WTC11 (cell line): ENCODE measurements around the gene LONP2. TPM values are rescaled to one million over a fixed set of nuclear protein-coding genes. Genes with fewer than 3 reads are reported as not detected.

ENCODE experiments used
- ATAC-seq: fragments of 200-7000 bp; cut with Tn5 transposase; 2 replicates; pipeline ENCODE4 v1.10.0; 2021; ENCODE audit warnings: mild to moderate bottlenecking, moderate library complexity
- CTCF ChIA-PET: fragments of 300-600 bp; sonication (Branson Sonifier 250); formaldehyde crosslinking; loops from one replicate; lab custom pipeline; 2021; ENCODE audit warnings: antibody characterized with exemption; lab: Charles Lee
- POLR2A ChIA-PET: fragments of 350-600 bp; sonication (Branson Sonifier 250); formaldehyde crosslinking; loops from one replicate; lab custom pipeline; 2021; ENCODE audit warnings: antibody characterized with exemption; lab: Charles Lee
- DNase-seq: peaks from one replicate; pipeline ENCODE4 v3.0.0; 2021; ENCODE audit warnings: low spot score
- H3K27ac Mint-ChIP-seq: 2 replicates; pipeline ENCODE4 v1.8.0; 2021; ENCODE audit warnings: mixed read lengths
- H3K27me3 Mint-ChIP-seq: 2 replicates; pipeline ENCODE4 v1.8.0; 2021; ENCODE audit warnings: low read depth, mild to moderate bottlenecking, moderate library complexity, mixed read lengths
- H3K36me3 Mint-ChIP-seq: 2 replicates; pipeline ENCODE4 v1.8.0; 2021; ENCODE audit warnings: mixed read lengths
- H3K4me1 Mint-ChIP-seq: 2 replicates; pipeline ENCODE4 v1.8.0; 2022; ENCODE audit warnings: mixed read lengths
- H3K4me3 Mint-ChIP-seq: 2 replicates; pipeline ENCODE4 v1.8.0; 2021; ENCODE audit warnings: mild to moderate bottlenecking, moderate library complexity, mixed read lengths
- H3K9me3 Mint-ChIP-seq: 2 replicates; pipeline ENCODE4 v1.8.0; 2021; ENCODE audit warnings: mixed read lengths
- ARID4B ChIP-seq: sonication (generic); formaldehyde crosslinking; IDR thresholded peaks from 2 replicates; pipeline ENCODE4 v1.8.0; 2023; ENCODE audit warnings: missing genetic modification reagents, mild to moderate bottlenecking, borderline replicate concordance
- CBFB ChIP-seq: sonication (generic); formaldehyde crosslinking; IDR thresholded peaks from 2 replicates; pipeline ENCODE4 v1.8.1; 2022; ENCODE audit warnings: mild to moderate bottlenecking, low read depth, missing genetic modification reagents
- CREM ChIP-seq: sonication (generic); formaldehyde crosslinking; IDR thresholded peaks from 2 replicates; pipeline ENCODE4 v1.8.1; 2022; ENCODE audit warnings: mild to moderate bottlenecking, missing genetic modification reagents, moderate library complexity
- EMX1 ChIP-seq: fragments of 250-450 bp; sonication (Bioruptor Pico); IDR thresholded peaks from 2 replicates; pipeline ENCODE4 v1.8.0; 2021; ENCODE audit warnings: mild to moderate bottlenecking
- ERG ChIP-seq: fragments of 250-450 bp; sonication (Bioruptor Pico); IDR thresholded peaks from 2 replicates; pipeline ENCODE4 v1.8.0; 2021; ENCODE audit warnings: mild to moderate bottlenecking
- FOXP4 ChIP-seq: sonication (generic); formaldehyde crosslinking; IDR thresholded peaks from 2 replicates; pipeline ENCODE4 v1.8.0; 2022; ENCODE audit warnings: mild to moderate bottlenecking, missing genetic modification reagents
- HMGA2 ChIP-seq: fragments of 250-450 bp; sonication (Bioruptor Pico); IDR thresholded peaks from 2 replicates; pipeline ENCODE4 v1.4.0; 2021; ENCODE audit warnings: mild to moderate bottlenecking, moderate library complexity
- IRF1 ChIP-seq: sonication (generic); formaldehyde crosslinking; IDR thresholded peaks from 2 replicates; pipeline ENCODE4 v1.8.0; 2023; ENCODE audit warnings: missing genetic modification reagents
- PREB ChIP-seq: sonication (generic); formaldehyde crosslinking; IDR thresholded peaks from 2 replicates; pipeline ENCODE4 v1.8.1; 2022; ENCODE audit warnings: mild to moderate bottlenecking, missing genetic modification reagents, moderate library complexity, borderline replicate concordance
- PRRX2 ChIP-seq: fragments of 250-450 bp; sonication (Bioruptor Pico); IDR thresholded peaks from 2 replicates; pipeline ENCODE4 v1.8.0; 2021; ENCODE audit warnings: mild to moderate bottlenecking
- RELA ChIP-seq: sonication (generic); formaldehyde crosslinking; IDR thresholded peaks from 2 replicates; pipeline ENCODE4 v1.8.1; 2022; ENCODE audit warnings: missing genetic modification reagents, mild to moderate bottlenecking, borderline replicate concordance
- RORB ChIP-seq: fragments of 250-450 bp; sonication (Bioruptor Pico); IDR thresholded peaks from 2 replicates; pipeline ENCODE4 v1.9.0; 2021; ENCODE audit warnings: mild to moderate bottlenecking
- ZBTB21 ChIP-seq: sonication (generic); formaldehyde crosslinking; IDR thresholded peaks from 2 replicates; pipeline ENCODE4 v1.8.1; 2023; ENCODE audit warnings: mild to moderate bottlenecking, missing genetic modification reagents, borderline replicate concordance
- ZNF138 ChIP-seq: sonication (generic); formaldehyde crosslinking; conservative IDR thresholded peaks from 2 replicates; pipeline ENCODE4 v1.8.1; 2022; ENCODE audit warnings: mild to moderate bottlenecking, moderate library complexity, missing genetic modification reagents
- ZNF317 ChIP-seq: sonication (generic); formaldehyde crosslinking; IDR thresholded peaks from 2 replicates; pipeline ENCODE4 v1.8.1; 2023; ENCODE audit warnings: low read depth, mild to moderate bottlenecking, moderate library complexity, missing genetic modification reagents, borderline replicate concordance
- ZNF423 ChIP-seq: fragments of 250-450 bp; sonication (Bioruptor Pico); IDR thresholded peaks from 2 replicates; pipeline ENCODE4 v2.1.2; 2022; ENCODE audit warnings: mild to moderate bottlenecking, moderate library complexity
- ZNF425 ChIP-seq: fragments of 250-450 bp; sonication (Bioruptor Pico); conservative IDR thresholded peaks from 2 replicates; pipeline ENCODE4 v1.9.0; 2021; ENCODE audit warnings: mild to moderate bottlenecking
- ZNF532 ChIP-seq: fragments of 250-450 bp; sonication (Bioruptor Pico); IDR thresholded peaks from 2 replicates; pipeline ENCODE4 v1.9.0; 2021; ENCODE audit warnings: mild to moderate bottlenecking, borderline replicate concordance
- ZNF671 ChIP-seq: fragments of 250-450 bp; sonication (Bioruptor Pico); IDR thresholded peaks from 2 replicates; pipeline ENCODE4 v1.8.0; 2021; ENCODE audit warnings: mild to moderate bottlenecking
- total RNA-seq: library from RNA; stranded (reverse); gene quantifications from 3 replicates; pipeline ENCODE4 v1.2.3, GENCODE V29; 2021

Gene LONP2
- total RNA-seq, 1 experiment from 2014 or later = 28.4 TPM

GRCh38 chr16:48277158-48277557 is 33.1 kb downstream of the LONP2 start:
- DNase-seq (no peak), ATAC-seq (no peak)
- ChIA-PET CTCF (no interaction called here), POLR2A (interaction anchor here (0.6 kb wide), 1 partner anchor 221 kb away, joined by 3 read pairs; no protein-coding TSS in a partner anchor)
- H3K27ac Mint-ChIP-seq = 0 out of 2 replicates have a peak overlapping the region, but pooled peaks have one; percentile 6
- H3K36me3 Mint-ChIP-seq = peaks cover 13% of the 10 kb centered on the region
- peaks cover 30% of the 10 kb centered on the region for H3K4me1 Mint-ChIP-seq
- no peak overlapping the region for H3K4me3 Mint-ChIP-seq
- no peaks in the 10 kb centered on the region for H3K27me3 Mint-ChIP-seq
- no peaks in the 10 kb centered on the region for H3K9me3 Mint-ChIP-seq
- TF ChIP-seq ZNF317 (CRISPR knock-in tag) (no peak), ARID4B (CRISPR knock-in tag) (no peak), ZNF138 (no peak), ZNF532 (CRISPR knock-in tag) (no peak), CBFB (no peak), ZNF671 (CRISPR knock-in tag) (no peak), ZNF423 (CRISPR knock-in tag) (no peak), RORB (no peak), ZBTB21 (CRISPR knock-in tag) (no peak), CREM (no peak), FOXP4 (CRISPR knock-in tag) (no peak)

GRCh38 chr16:48279199-48279598 is 35.1 kb downstream of the LONP2 start:
- POLR2A ChIA-PET = no interaction called here
- H3K27ac Mint-ChIP-seq = no peak overlapping the region
- CTCF ChIA-PET = interaction anchor here (1.7 kb wide), 1 partner anchor 351 kb away, joined by 5 read pairs; no protein-coding TSS in a partner anchor
- no peak overlapping the region for H3K4me3 Mint-ChIP-seq
- no peaks in the 10 kb centered on the region for H3K27me3 Mint-ChIP-seq
- no peaks in the 10 kb centered on the region for H3K9me3 Mint-ChIP-seq
- no peak for DNase-seq
- peaks cover 13% of the 10 kb centered on the region for H3K36me3 Mint-ChIP-seq
- peaks cover 39% of the 10 kb centered on the region for H3K4me1 Mint-ChIP-seq
- ATAC-seq = peak; percentile 26; the same call in 1 of the 2 replicates
- TF ChIP-seq ZNF425 (CRISPR knock-in tag) = no peak
- no peak for TF ChIP-seq PREB (CRISPR knock-in tag)
- no peak for TF ChIP-seq PRRX2 (CRISPR knock-in tag)
- TF ChIP-seq RELA = no peak
- TF ChIP-seq EMX1 = no peak
- no peak for TF ChIP-seq HMGA2
- no peak for TF ChIP-seq IRF1 (CRISPR knock-in tag)
- no peak for TF ChIP-seq ZNF317 (CRISPR knock-in tag)
- no peak for TF ChIP-seq ERG
